A549 (cell line): Measurements from ENCODE around the gene BCL10. TPM values are rescaled to one million over a fixed set of nuclear protein-coding genes. Genes with fewer than 3 reads are reported as not detected.
A peak's percentile ranks its signal among the peaks of the same experiment; 100 is the strongest.

Experiments used
- ATAC-seq, 2 experiments: fragments of 200-7000 bp in 1 of 2; fragments of >200 bp in 1 of 2; cut with Nextera tagmentation in 1 of 2; cut with Tn5 transposase in 1 of 2; 3 replicates each; pipeline versions ENCODE4 v1.8.0 to v1.9.1; 2018 to 2020; ENCODE audit warnings: mild to moderate bottlenecking in 1 of 2, moderate library complexity in 1 of 2
- CTCF ChIA-PET: fragments of 300-600 bp; sonication (Branson Sonifier 250); formaldehyde crosslinking; extraction: SDS; loops from one replicate; lab custom pipeline; 2021; ENCODE audit warnings: antibody characterized with exemption, inconsistent platforms; lab: Yijun Ruan, JAX
- POLR2A ChIA-PET: fragments of 350-600 bp; formaldehyde crosslinking; extraction: SDS; loops from one replicate; lab custom pipeline; 2021; ENCODE audit warnings: antibody characterized with exemption, inconsistent platforms; lab: Yijun Ruan, JAX
- DNase-seq, 2 experiments: peaks; one replicate each; pipeline versions ENCODE4 v3.0.0 to v3.0.0-alpha.2; 2011 to 2016; ENCODE audit warnings: low read depth in 1 of 2, low spot score in 1 of 2
- FAIRE-seq: peaks from 2 replicates; lab custom pipeline; 2011; peaks lifted over from hg19 to GRCh38; lab: Jason Lieb, UNC
- H3K27ac ChIP-seq, 2 experiments: fragments of >200 bp; sonication (Bioruptor Twin); formaldehyde crosslinking; 3 replicates each; pipeline ENCODE4 v1.5.1; 2016 to 2017
- H3K4me1 ChIP-seq: fragments of >200 bp; sonication (Bioruptor Twin); formaldehyde crosslinking; 3 replicates; pipeline ENCODE4 v1.6.1; 2016
- H3K4me2 ChIP-seq: fragments of >200 bp; sonication (Bioruptor Twin); formaldehyde crosslinking; 3 replicates; pipeline ENCODE4 v1.6.1; 2016
- H3K4me3 ChIP-seq: fragments of >200 bp; sonication (Bioruptor Twin); formaldehyde crosslinking; 3 replicates; pipeline ENCODE4 v1.5.1; 2016
- H3K9me3 ChIP-seq: fragments of >200 bp; sonication (Bioruptor Twin); formaldehyde crosslinking; 3 replicates; pipeline ENCODE4 v1.6.1; 2016
- CEBPB ChIP-seq, 2 experiments: fragments of >200 bp in 1 of 2; sonication (Bioruptor Twin) in 1 of 2; formaldehyde crosslinking in 1 of 2; IDR thresholded peaks; 2 replicates each; pipeline ENCODE4 v1.6.1; 2012 to 2016
- CHD2 ChIP-seq: fragments of 150-350 bp; IDR thresholded peaks from 2 replicates; pipeline ENCODE4 v1.6.1; 2014; ENCODE audit warnings: low read length; ENCODE audit not compliant: partially characterized antibody
- EHMT2 ChIP-seq: fragments of 200-600 bp; sonication (generic); IDR thresholded peaks from 2 replicates; pipeline ENCODE4 v1.6.1; 2016; ENCODE audit warnings: antibody characterized with exemption, low read depth, mild to moderate bottlenecking, moderate library complexity
- EP300 ChIP-seq, 2 experiments: fragments of >200 bp; sonication (Bioruptor Twin); formaldehyde crosslinking; IDR thresholded peaks; 2 replicates in 1 of 2; 3 replicates in 1 of 2; pipeline ENCODE4 v1.6.1; 2016 to 2017
- ESRRA ChIP-seq: fragments of 150-350 bp; IDR thresholded peaks from 2 replicates; pipeline ENCODE4 v1.6.1; 2014; ENCODE audit warnings: mild to moderate bottlenecking, low read length, borderline replicate concordance
- FOSL2 ChIP-seq, 2 experiments: fragments of 450-650 bp in 1 of 2; fragments of >200 bp in 1 of 2; sonication (Bioruptor Twin) in 1 of 2; formaldehyde crosslinking; IDR thresholded peaks; 2 replicates each; pipeline versions ENCODE4 v1.5.0 to v1.6.1; 2016 to 2020; ENCODE audit warnings: mild to moderate bottlenecking in 1 of 2, moderate library complexity in 1 of 2
- HDAC2 ChIP-seq: fragments of 200-600 bp; sonication (generic); IDR thresholded peaks from 2 replicates; pipeline ENCODE4 v1.6.1; 2016
- JUN ChIP-seq, 2 experiments: fragments of >200 bp; sonication (Bioruptor Twin); formaldehyde crosslinking; IDR thresholded peaks; 2 replicates in 1 of 2; 3 replicates in 1 of 2; pipeline ENCODE4 v1.6.1; 2016 to 2017
- JUNB ChIP-seq: fragments of >200 bp; sonication (Bioruptor Twin); formaldehyde crosslinking; IDR thresholded peaks from 2 replicates; pipeline ENCODE4 v1.6.1; 2016
- KDM5A ChIP-seq: fragments of 200-600 bp; sonication (generic); IDR thresholded peaks from 2 replicates; pipeline ENCODE4 v1.6.1; 2016; ENCODE audit warnings: antibody characterized with exemption, mild to moderate bottlenecking
- MAFK ChIP-seq: fragments of 450-650 bp; IDR thresholded peaks from 2 replicates; pipeline ENCODE4 v1.6.1; 2014; ENCODE audit not compliant: partially characterized antibody
- MAZ ChIP-seq: fragments of 150-350 bp; IDR thresholded peaks from 2 replicates; pipeline ENCODE4 v1.6.1; 2014; ENCODE audit warnings: antibody characterized with exemption, low read depth, low read length, borderline replicate concordance
- NPAS2 ChIP-seq: fragments of 250-450 bp; sonication (Bioruptor Pico); IDR thresholded peaks from 2 replicates; pipeline ENCODE4 v1.8.0; 2022; ENCODE audit warnings: mild to moderate bottlenecking, moderate library complexity, borderline replicate concordance
- POLR2A ChIP-seq: IDR thresholded peaks from 2 replicates; pipeline ENCODE4 v1.6.1; 2012; ENCODE audit warnings: mild to moderate bottlenecking, low read length
- RARB ChIP-seq: fragments of 250-450 bp; sonication (Bioruptor Pico); IDR thresholded peaks from 2 replicates; pipeline ENCODE4 v1.8.0; 2021; ENCODE audit warnings: mild to moderate bottlenecking, moderate library complexity
- RCOR1 ChIP-seq: fragments of 150-350 bp; IDR thresholded peaks from 2 replicates; pipeline ENCODE4 v1.6.1; 2014; ENCODE audit warnings: antibody characterized with exemption, low read length, low read depth
- REST ChIP-seq: fragments of 200-600 bp; sonication (generic); IDR thresholded peaks from 2 replicates; pipeline ENCODE4 v1.6.1; 2016; ENCODE audit warnings: antibody characterized with exemption, mild to moderate bottlenecking, moderate library complexity
- SMC3 ChIP-seq: fragments of >200 bp; sonication (Bioruptor Twin); formaldehyde crosslinking; IDR thresholded peaks from 3 replicates; pipeline ENCODE4 v1.6.1; 2018; ENCODE audit warnings: inconsistent platforms
- ZC3H11A ChIP-seq: fragments of 450-650 bp; IDR thresholded peaks from 2 replicates; pipeline ENCODE4 v1.6.1; 2014; ENCODE audit warnings: antibody characterized with exemption, mild to moderate bottlenecking
- WGBS: methylation state at CpG from one replicate; pipeline ENCODE4 v1.1.6; 2017; ENCODE audit errors: missing lambda C conversion rate; 5-methylcytosine and 5-hydroxymethylcytosine counted together
- polyA plus RNA-seq, 4 experiments: library from polyadenylated mRNA; depleted of rRNA in 3 of 4; stranded (reverse); fragments of >200 nt; fragmentation: RNase III in 1 of 4; extraction: RNeasy Plus Mini Kit Qiagen cat#74134 plus additional on column Dnase treatment in 1 of 4; gene quantifications; 2 replicates in 3 of 4; 3 replicates in 1 of 4; pipeline ENCODE4 v1.2.3, GENCODE V29; 2011 to 2017
- TF ChIP-seq, protein P1 (sequence below): fragments of 450-650 bp; IDR thresholded peaks from 2 replicates; pipeline ENCODE4 v1.6.1; 2014; ENCODE audit warnings: antibody characterized with exemption
- TF ChIP-seq, protein P2 (sequence below): fragments of 250-450 bp; sonication (Bioruptor Pico); IDR thresholded peaks from 2 replicates; pipeline ENCODE4 v1.5.0; 2021; ENCODE audit warnings: mild to moderate bottlenecking, moderate library complexity, borderline replicate concordance

The BCL10 gene
- polyA plus RNA-seq, 2 of the 4 experiments (the other 2 are of a cell fraction): 8.9 to 15.5 TPM

- Histone ChIP-seq H3K4me1 (peaks cover 43% of the 10 kb centered on the region), H3K4me2 (peak overlapping the region; percentile 96), H3K4me3 (peak overlapping the region; percentile 97)
- 1% methylated on average over 9 of the region's 13 CpGs for WGBS
- CTCF ChIA-PET: interaction anchor here (1.0 to 4.1 kb wide), 5 partner anchors 12 to 166 kb away, joined by 3 to 27 read pairs (median 4); partner anchors contain the start of gene C1orf52
- POLR2A ChIA-PET: interaction anchor here (1.6 to 2.8 kb wide), 3 partner anchors 14 to 22 kb away, joined by 7 to 28 read pairs (median 10); partner anchors contain the start of gene C1orf52
- FAIRE-seq: no peak
- TF ChIP-seq SMC3: no peak
- no peak for TF ChIP-seq REST
- TF ChIP-seq CHD2: no peak
- TF ChIP-seq JUNB: no peak
- TF ChIP-seq JUN (IDR thresholded peaks at IDR 0.05): no peak
- no peak for TF ChIP-seq POLR2A
- TF ChIP-seq ZC3H11A: no peak
- no peak for TF ChIP-seq MAZ
- no peak for TF ChIP-seq RCOR1
- TF ChIP-seq ESRRA: no peak
- TF ChIP-seq, protein P1, sequence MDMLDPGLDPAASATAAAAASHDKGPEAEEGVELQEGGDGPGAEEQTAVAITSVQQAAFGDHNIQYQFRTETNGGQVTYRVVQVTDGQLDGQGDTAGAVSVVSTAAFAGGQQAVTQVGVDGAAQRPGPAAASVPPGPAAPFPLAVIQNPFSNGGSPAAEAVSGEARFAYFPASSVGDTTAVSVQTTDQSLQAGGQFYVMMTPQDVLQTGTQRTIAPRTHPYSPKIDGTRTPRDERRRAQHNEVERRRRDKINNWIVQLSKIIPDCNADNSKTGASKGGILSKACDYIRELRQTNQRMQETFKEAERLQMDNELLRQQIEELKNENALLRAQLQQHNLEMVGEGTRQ: no peak
- no peak for TF ChIP-seq RARB (CRISPR knock-in tag)
- no peak for TF ChIP-seq EHMT2
- TF ChIP-seq, all 56 proteins: peak for 0
- Histone ChIP-seq H3K27ac (peak overlapping the region; percentile 94), H3K9me3 (no peaks in the 10 kb centered on the region)
- no peak for ATAC-seq
- no peak for DNase-seq
Observed at GRCh38 chr1:85275701-85276214, 674 bp downstream of the BCL10 start.

DNA sequence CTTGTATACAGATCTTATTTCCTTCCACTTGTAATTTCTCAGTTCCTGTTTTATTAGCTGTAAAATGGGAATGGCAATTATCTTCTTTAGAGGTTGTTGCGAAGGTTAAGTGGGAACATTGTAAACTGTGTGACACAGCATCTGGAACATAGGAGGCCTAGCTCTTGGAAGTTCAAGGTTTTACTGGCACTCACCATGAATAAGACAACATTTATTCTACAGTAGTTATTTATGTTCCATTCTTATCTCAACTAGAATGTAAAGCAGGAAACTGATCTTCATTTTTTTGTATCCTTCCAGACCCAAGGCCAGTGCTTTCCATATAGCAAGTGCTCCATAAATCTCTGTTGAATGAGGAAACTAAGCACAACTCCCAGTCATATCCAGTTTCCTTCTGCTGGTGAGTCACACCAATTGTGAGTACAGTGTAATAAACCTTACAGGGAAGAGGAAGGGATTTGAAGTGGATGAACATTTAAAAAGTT lies 1.4 kb downstream of the BCL10 start:
- CTCF ChIA-PET: interaction anchor here (1.0 to 4.1 kb wide), 2 partner anchors 16 to 33 kb away, joined by 5 to 27 read pairs; partner anchors contain the start of gene C1orf52
- ATAC-seq: no peak
- peaks cover 43% of the 10 kb centered on the region for H3K4me1 ChIP-seq
- H3K4me2 ChIP-seq: peak overlapping the region; percentile 96
- FAIRE-seq: no peak
- DNase-seq: peak; percentile 30 to 55
- peak overlapping the region; percentile 97 for H3K4me3 ChIP-seq
- POLR2A ChIA-PET: interaction anchor here (2.8 kb wide), 1 partner anchor 16 kb away, joined by 28 read pairs; the partner anchor contains the start of gene C1orf52
- TF ChIP-seq, protein P2, sequence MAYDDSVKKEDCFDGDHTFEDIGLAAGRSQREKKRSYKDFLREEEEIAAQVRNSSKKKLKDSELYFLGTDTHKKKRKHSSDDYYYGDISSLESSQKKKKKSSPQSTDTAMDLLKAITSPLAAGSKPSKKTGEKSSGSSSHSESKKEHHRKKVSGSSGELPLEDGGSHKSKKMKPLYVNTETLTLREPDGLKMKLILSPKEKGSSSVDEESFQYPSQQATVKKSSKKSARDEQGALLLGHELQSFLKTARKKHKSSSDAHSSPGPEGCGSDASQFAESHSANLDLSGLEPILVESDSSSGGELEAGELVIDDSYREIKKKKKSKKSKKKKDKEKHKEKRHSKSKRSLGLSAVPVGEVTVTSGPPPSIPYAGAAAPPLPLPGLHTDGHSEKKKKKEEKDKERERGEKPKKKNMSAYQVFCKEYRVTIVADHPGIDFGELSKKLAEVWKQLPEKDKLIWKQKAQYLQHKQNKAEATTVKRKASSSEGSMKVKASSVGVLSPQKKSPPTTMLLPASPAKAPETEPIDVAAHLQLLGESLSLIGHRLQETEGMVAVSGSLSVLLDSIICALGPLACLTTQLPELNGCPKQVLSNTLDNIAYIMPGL (CRISPR knock-in tag): no peak
- no peak for TF ChIP-seq FOSL2 (IDR thresholded peaks at IDR 0.05)
- TF ChIP-seq FOSL2 (CRISPR knock-in tag; IDR thresholded peaks at IDR 0.05): peak; percentile 55
- TF ChIP-seq CEBPB (IDR thresholded peaks at IDR 0.05): no peak
- peak overlapping the region; percentile 94; a peak in 2 of 6 replicates for H3K27ac ChIP-seq
- no peaks in the 10 kb centered on the region for H3K9me3 ChIP-seq
- 78% methylated on average over 1 of the region's 1 CpG for WGBS

DNA sequence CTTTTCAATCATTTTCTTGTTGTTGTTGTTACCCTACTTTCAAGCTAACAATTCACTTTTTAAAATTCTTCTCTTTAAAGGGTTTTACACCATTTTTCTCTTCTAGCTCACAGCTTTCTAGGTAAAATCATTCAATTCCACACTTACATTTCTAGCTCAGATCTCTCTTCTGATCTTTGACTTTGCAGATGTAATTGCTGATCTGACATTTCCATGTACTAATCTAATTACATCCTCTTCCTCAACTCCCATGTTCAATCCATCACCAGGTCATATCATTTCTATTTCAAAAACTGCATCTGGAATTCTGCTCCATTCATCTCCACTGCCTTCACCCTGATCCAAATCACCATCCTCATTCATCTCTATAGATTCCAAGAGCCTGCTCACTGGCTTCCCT lies 3.0 kb downstream of the BCL10 start:
- Histone ChIP-seq H3K4me3 (no peak overlapping the region), H3K9me3 (no peaks in the 10 kb centered on the region), H3K27ac (no peak overlapping the region), H3K4me1 (peaks cover 40% of the 10 kb centered on the region), H3K4me2 (no peak overlapping the region)
- ATAC-seq (no peak), DNase-seq (no peak), FAIRE-seq (no peak)
- no peak for TF ChIP-seq NPAS2 (CRISPR knock-in tag)
- no peak for TF ChIP-seq ZC3H11A
- TF ChIP-seq HDAC2: no peak
- no peak for TF ChIP-seq EP300 (IDR thresholded peaks at IDR 0.05)
- TF ChIP-seq KDM5A: no peak
- TF ChIP-seq CEBPB (IDR thresholded peaks at IDR 0.05): no peak
- TF ChIP-seq MAFK: peak; percentile 55
- ChIA-PET CTCF (interaction anchor here (4.6 kb wide), 1 partner anchor 14 kb away, joined by 36 read pairs; the partner anchor contains the start of gene C1orf52), POLR2A (no interaction called here)
